GM18868 (cell line): ENCODE measurements around the gene SAA1.

Experiments
- ATAC-seq: cut with Tn5 transposase; IDR thresholded peaks from one replicate; pipeline ENCODE4 v1.9.1; 2021; ENCODE audit warnings: mild to moderate bottlenecking, moderate library complexity; ENCODE audit not compliant: unreplicated experiment

SAA1 gene

GRCh38 chr11:18265949-18266348, at the start of gene SAA1:
SAA1 (plus strand) TSS chr11:18266264; CDS start chr11:18266888, 624 bp downstream.
- ATAC-seq: no peak

- no peak for ATAC-seq
Observed at GRCh38 chr11:18221274-18221876, 44.7 kb upstream of the SAA1 start.

DNA sequence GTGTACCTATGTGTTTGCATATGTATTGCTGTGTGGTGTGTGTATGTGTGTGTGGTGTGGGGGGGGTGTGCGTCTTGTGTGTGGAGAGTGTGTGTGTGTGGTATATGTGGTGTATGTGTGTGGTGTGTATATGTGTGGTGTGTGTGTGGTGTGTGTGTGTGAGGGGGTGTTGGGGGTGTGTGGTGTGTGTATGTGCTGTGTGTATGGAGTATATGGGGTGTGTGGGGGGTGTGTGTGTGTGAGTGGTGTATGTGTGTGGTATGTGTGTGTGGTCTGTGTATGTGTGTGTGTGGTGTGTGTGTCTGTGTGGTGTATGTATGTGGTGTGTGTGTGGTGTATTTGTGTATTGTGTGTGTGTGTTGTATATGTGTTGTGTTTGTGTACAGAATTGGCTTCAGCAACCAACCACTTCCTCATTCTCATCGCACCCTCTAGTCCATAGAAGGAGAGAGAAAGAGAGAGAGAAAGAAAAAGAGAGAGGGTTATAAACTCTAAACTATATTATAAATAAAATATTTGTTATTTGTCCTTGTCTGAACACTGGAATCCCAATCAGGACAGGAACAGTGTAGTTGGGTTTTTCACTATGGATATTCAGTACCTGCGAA, 43.1 kb upstream of the SAA1 start:
- no peak for ATAC-seq

DNA sequence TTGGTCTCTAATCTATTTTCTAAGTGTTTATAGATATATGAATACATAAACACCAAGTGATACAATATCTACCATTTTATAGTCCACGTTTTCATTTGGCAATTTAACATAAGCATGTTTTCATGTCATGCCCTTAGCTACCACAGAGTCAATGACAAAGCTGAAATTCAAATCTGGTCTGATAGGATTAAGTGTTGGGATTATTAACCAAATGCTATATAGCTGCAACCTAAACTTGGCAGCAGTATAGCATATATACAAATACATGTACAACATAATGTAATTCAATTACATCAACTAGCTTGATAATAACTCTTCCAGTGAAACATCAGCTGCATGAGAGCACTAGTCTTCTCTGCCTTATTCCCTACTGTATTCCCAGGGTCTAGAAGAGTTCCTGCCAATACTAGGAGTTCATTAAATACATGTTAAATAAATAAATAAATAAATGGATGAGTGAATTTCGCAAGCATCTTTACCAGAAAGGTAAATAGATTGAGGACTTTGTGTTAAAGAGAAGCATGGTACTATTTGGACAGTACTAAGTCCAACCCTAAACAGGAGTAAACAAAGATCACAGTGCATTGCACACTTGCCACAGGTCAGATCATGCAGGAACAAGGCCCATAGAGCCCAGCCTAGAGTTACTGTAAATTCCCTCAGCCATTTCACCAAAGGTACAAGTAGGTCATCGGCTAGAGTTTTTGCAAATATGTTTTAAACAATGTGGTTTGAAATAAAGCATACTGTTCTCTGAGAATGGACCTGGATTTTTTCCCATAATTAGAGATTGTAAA, 42.3 kb upstream of the SAA1 start:
- no peak for ATAC-seq

DNA sequence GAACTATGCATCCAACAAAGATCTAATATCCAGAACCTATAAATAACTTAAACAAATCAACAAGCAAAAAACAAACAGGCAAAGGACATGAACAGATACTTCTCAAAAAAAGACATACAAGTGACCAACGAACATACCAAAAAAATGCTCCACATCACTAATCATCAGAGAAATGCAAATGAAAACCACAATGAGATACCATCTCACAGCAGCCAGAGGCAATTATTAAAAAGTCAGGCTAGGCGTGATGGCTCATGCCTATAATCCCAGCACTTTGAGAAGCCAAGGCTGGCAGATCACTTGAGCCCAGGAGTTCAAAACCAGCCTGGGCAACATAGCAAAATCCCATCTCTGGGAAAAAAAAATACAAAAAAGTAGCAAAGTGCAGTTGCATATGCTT, 40.2 kb upstream of the SAA1 start:
- peak; percentile 30 for ATAC-seq

DNA sequence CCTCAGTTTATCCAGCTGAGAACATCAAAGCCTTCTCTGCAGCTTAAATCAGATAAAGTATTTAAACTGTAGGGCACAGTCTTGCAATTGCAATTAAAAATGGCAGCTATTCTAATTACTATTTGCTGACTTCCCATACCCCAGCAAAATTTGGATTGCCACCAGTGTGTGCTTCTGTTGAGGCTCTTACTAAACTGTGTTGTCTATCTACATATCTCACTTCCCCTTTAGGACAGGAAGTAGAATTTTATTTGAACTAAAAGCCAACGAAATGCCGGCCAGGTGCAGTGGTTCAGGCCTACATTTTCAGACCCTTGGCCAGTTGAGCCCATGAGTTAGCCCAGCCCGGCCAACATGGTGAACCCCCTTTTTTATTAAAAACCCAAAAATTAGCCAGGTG, 36.6 kb upstream of the SAA1 start:
- ATAC-seq: peak; percentile 93

- no peak for ATAC-seq
Observed at GRCh38 chr11:18230859-18231258, 35.2 kb upstream of the SAA1 start.

DNA sequence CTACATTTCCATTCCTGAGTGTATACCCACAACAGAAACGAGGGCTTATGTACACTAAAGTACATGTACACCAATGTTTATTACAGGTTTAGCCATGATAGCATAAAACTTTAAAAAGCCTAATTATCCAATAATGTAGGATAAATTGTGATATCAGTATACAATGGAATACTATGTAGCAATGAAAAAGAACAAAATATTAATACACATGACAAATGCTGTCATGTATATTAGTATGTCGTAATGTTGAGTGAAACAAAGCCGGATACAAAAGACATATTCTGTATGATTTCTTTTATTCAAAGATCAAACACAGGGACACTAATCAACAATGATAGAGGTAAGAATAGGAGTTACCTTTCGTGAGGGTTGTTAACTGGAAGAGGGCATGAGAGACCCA, 32.2 kb upstream of the SAA1 start:
- ATAC-seq: no peak

DNA sequence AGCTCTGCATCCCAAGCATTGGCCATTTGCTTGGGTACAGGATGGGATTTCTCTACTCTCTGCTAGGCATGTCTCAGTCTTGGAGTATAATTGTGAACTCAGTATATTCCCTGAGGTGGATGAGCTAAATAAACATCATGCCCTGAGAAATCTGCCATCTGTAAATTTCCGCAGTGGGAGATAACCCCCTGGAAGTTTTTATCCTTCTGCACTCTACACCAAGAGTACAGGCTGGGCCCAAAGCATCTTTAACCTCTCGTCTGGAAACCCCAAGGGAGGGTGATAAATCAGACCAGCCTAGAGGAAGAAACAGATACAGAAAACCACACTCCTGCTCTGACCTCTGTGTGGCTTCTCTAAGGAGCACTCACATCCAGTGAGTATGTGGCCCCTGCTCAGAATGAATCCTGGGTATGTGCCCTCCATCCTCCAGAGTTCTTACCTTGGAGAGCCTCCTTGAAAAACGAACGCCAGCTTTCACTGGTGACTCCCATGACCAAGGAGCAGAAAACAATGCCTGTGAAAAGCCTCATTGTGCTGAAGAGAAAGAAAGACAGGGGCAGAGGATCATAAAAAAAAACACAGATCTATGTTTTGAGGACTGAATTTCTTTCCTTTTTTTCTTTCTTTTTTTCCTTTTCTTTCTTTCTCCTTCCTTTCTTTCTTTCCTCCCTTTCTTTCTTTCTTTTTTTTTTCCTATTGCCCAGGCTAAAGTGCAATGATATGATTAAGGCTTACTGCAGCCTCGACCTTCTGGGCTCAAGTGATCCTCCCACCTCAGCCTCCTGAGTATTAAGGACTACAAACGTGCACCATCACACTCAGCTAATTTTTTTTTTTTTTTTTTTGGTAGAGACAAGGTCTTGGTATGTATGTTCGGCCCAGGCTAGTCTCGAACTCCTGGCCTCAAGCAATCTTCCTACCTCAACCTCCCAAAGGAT, 30.4 kb upstream of the SAA1 start:
- ATAC-seq: no peak

DNA sequence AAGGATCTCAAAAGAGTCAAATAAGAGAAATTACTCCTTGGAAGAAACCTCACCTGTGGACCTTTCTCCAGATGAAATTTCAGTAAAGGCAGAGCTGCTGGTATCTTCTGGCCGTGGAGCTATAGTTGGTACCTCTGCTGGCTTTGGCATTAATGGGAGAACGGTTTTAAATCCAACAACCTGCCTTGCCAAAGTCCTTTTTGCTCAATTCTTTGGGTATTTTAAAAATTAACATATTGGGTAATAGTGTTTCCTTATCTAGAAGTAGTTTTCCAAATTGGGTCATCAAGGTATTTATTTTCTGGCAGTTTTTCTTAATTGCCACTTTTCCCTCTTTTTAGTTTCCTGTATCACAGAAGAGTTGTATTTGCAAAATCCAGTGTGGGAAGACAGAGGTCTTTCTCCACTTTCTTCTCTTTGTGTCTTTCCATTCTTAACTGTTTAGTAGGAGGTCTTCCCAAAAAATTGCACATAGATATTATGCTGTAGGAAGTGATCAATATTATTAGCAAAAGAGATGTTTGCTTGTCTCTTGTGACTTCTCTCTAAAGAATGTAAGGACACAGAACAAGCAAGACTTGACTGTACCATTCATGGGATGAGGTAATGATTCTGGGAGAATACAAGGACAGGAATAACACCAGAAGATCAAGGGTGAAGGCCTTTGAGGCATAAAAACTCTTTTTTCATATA, 29.3 kb upstream of the SAA1 start, which contains the start of gene SAA4:
TSS of gene SAA4 (minus strand) at position 139 of the 693 bp plus-strand sequence. CDS start 876 bp downstream, outside the sequence.
- no peak for ATAC-seq

DNA sequence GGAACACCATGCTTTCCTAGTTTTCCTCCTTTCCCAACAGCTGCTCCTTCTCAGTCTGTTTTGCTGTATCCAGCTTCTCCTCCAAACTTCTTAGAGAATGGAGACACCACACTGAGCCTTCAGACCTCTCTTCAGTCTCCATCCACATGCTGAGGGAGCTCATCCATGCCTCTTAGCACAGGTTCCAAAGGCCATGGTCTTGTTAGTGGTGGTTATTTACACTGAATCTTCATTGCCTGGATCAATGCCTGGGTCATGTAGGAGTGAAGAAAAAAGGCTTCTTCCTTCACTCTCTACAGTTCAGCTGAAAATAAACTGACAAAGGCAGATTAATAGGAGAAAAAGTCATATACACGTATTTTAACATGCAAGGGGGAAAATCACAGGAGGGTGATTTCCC, 26.4 kb upstream of the SAA1 start:
- ATAC-seq: no peak

DNA sequence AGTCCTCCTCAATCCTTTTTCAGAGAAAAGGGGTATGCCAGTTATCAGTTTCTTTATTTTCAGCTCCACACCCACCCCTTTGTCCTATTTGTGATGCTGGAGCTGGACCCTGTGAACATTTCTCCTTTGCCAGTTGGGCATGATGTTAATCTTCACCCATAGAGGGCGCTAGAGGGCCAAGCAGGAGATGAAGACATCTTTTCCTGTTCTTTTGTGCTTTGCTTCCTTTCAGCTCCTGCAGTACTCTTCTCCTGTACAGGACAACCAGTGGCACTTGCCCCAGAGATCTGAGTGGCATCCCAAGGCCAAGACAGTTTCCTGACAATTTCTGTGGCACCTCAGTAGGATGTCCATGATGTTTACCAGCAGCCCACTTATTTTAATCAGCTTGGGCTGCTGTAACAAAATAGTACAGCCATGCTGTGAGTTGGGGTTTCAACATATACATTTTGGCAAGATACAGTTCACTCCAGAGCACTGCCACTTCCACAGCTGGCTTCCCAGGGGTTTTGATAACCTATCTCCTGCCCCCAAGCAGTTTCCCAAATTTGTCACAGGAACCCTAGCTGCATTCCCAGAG, 22.2 kb upstream of the SAA1 start:
- no peak for ATAC-seq

GRCh38 chr11:18245396-18245795, 20.7 kb upstream of the SAA1 start:
- no peak for ATAC-seq

- peak; percentile 73 for ATAC-seq
Observed at GRCh38 chr11:18246379-18247190, 19.5 kb upstream of the SAA1 start.

DNA sequence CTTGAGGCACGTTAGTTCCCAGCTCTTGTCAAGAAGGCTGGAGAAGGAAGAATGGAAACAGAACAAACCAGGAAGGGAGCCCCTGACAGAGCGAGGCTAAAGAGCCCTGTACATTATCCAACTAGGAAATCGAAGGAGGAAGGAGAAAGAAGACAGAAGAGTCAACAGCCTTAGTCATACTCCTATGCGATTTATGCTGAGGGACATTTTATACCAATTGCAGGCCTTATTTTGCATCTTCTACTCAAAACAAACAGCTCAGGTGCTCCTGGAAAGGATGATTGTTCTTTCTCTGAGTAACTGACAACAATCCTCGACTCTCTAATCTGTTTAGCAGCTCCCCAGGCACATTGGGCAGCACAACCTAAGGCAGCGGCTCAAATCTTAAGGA, 18.9 kb upstream of the SAA1 start:
- ATAC-seq: peak; percentile 3

DNA sequence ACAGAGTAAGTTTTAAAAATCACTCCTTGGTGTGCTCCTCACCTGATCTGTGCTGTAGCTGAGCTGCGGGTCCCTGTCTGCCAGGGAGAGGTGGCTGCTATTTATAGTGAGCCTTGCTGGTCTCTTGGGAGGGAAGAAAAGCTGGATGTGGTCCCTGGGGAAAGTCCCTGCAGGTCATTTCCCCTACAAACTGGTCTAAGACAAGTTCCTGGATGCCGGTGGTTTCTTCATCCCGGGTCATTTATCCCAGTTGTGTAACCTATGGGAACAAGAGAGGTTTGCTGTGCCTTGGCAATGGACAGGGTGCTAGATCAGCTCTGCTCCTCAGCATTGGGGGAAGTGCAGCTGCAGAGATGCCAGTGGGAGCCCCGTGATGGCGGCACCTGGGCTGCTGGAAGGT, 17.5 kb upstream of the SAA1 start, which contains the start of gene SAA2:
TSS of gene SAA2 (minus strand) at position 108 of the 400 bp plus-strand sequence. CDS start 657 bp downstream, outside the sequence.
- ATAC-seq: no peak

GRCh38 chr11:18253233-18253632, 12.8 kb upstream of the SAA1 start:
- ATAC-seq: no peak

GRCh38 chr11:18253778-18254338, 12.2 kb upstream of the SAA1 start:
- no peak for ATAC-seq
